ENCODE results near the gene OCA2.
"Not testable (repeated sequence)": the region's sequence is repeated elsewhere in the genome, so short reads cannot be mapped to it uniquely, and the experiment has no call there.

OCA2 gene

GRCh38 chr15:27763514-27763913 is 335.6 kb downstream of the OCA2 start:
- DNase-seq: no peak

GRCh38 chr15:27762471-27762870 is 336.6 kb downstream of the OCA2 start:
- no peak for DNase-seq

DNA sequence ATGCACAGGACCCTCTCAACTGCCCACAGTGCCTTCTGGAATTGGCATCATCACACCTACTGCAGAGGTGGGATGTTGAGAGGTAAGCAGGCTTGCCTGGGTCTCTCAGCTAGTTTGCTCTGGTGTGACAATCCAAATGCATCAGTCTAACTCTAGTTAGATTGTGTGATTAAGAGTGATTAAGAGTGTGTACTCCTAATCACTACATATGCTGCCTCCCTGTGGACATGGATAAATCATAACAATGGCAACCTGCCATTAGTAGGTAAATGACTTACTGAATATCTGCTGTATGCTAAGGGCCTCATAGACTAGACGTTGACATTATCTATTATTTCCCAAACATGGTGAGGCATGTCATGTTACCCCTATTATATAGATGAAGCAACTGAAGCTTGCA is 342.1 kb downstream of the OCA2 start:
- no peak for DNase-seq

- no peak for DNase-seq
Observed at GRCh38 chr15:27752691-27753090, 346.4 kb downstream of the OCA2 start.

DNA sequence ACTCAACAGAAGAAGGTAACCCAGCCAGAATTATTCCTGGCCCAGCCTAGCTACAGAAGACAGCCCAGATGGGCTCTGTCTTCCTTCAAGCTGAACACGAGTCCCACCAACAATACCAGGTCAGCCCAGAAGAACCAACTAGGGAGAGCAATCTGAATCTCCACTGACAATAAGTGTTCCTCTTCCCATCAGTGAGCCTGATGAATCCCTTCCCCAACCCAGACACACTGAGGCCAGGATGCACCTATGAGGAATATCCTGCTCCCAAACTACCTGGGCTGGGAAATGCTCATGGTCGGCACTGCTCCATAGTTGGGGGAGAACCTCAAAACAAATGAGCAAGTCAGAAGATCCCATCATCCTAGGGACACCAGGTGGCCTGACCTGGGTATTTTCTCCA is 351.1 kb downstream of the OCA2 start:
- DNase-seq: no peak

DNA sequence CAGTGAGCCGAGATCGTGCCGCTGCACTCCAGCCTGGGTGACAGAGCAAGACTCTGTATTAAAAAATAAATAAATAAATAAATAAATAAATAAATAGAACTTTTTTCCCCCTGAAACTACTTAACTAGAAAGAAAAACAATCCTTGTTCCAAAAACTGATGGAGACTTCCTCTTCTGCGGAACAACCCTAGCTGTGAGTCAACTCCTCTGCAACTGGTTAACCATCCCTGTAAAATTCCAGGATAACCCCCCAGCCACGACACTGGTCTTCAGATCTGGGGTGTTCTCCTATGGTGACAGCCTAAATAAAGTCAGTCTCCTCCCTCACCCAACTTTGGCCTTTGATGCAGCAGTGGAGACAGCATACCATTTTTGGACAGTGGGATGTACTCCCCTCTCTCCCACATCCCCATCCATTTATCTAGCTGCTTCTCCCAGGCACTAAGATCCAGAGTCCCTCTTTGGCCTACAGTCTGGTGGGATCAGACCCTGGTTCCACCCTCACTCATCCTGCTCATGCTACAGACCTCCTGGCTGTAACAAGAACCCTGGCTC is 352.6 kb downstream of the OCA2 start:
- DNase-seq: no peak

DNA sequence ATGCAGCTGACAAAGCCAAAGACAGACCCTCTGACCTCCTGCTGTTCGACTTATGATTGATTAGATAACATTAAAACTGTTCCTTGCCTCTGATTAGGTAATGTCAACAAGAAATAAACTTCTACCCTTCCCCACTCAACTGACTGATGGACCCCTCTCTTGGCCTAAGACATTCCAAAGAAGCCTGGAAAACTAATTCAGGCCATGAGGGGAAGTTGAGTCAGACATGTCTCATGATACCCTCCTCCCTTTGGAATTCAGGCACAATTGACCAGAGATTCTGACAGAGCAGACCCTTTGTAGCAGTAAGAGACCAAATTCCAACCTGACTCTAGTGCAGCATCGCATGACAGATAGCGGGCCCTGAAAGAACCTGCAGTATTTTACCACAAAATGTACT is 354.5 kb downstream of the OCA2 start:
- DNase-seq: no peak

GRCh38 chr15:27743638-27744037 is 355.5 kb downstream of the OCA2 start:
- DNase-seq: no peak

DNA sequence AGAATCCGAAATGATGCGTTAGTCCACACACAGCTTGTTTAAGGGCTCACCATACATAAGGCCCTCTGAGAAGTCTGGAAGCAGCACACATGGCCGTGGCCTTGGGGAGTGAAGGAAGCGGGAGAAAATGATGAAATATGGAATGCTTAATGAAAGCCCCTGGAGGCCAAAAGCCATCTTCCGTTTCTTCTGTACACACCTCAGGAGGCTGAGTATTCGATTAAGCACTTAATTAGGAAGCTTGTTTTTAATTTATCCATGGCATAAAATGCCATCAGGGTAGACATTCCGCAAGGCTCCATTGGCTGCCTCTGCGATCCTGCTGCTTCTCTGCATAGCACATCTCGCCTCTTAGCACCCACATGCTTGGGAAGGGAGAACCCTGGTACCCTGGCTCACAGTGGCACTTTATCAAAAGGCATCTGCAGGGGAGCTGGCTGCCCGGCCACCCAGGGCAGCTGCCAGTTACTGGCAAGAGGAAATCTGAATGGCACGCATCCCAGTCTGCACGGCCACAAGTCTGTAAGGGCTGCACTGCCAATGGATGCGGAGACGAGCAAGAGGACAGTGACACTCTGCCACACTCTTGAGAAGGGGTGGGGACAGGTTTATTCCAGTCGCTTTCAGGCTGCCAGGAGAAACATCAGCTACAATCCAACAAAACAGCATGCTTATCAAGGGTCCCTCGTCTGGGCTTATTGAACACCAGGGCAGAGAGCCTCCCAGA is 356.2 kb downstream of the OCA2 start:
- no peak for DNase-seq

GRCh38 chr15:27741226-27741860 is 357.8 kb downstream of the OCA2 start:
- DNase-seq: no peak

DNA sequence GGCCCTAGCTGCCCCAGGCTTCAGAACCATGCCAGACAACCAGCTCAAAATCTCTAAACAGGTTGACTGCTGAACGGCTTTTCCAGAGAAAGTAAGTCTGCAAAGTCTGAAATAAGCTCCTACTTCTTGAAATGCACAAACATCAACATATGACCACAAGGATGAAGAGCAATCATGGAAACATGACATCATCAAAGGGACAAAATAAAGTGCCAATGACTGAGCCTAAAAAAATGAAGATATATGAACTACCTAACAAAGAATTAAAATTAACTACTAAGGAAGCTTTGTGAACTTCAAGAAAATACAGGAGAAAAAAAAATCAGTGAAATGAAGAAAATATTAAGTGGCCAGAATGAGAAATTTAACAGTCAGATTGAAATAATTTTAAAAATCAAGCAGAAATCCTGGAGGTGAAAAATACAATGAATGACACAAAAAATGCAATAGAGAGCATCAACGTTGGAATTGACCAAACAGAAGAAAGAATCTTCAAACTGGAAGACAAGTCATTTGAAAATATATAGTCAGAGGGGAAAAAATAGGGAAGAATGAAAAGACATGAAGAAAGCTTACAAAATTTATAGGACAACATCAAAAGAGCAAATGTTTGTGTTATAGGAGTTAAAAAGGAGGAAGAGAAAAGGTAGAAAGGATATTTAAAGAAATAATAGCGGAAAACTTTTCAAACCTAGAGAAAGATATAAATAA is 364.2 kb downstream of the OCA2 start:
- no peak for DNase-seq

- no peak for DNase-seq
Observed at GRCh38 chr15:27731776-27732175, 367.3 kb downstream of the OCA2 start.

- no peak for DNase-seq
Observed at GRCh38 chr15:27730868-27731267, 368.2 kb downstream of the OCA2 start.

GRCh38 chr15:27725731-27726130 is 373.4 kb downstream of the OCA2 start:
- no peak for DNase-seq

GRCh38 chr15:27723821-27724220 is 375.3 kb downstream of the OCA2 start:
- DNase-seq: no peak

- DNase-seq: no peak
Observed at GRCh38 chr15:27722102-27722501, 377.0 kb downstream of the OCA2 start.

DNA sequence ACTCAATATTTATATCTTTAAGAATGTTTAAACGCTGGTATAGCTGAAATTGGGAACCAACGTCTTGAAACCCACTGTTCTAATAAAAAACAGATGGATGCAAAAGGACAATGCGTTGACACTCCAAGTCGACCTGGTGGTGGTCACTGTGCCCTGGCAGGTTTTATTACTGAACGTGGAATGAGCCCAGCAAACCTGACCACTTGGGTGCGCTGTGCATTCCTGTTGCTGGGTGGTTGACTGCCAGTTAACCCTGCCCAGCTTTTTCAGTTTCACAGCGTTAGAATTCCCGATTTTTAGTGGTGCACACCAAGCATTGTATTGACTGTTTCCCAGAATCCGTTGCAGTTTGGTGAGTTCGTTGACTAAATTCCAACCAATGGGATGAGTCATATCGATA is 384.4 kb downstream of the OCA2 start:
- no peak for DNase-seq

- DNase-seq: not testable (repeated sequence)
Observed at GRCh38 chr15:27713850-27714249, 385.3 kb downstream of the OCA2 start.

DNA sequence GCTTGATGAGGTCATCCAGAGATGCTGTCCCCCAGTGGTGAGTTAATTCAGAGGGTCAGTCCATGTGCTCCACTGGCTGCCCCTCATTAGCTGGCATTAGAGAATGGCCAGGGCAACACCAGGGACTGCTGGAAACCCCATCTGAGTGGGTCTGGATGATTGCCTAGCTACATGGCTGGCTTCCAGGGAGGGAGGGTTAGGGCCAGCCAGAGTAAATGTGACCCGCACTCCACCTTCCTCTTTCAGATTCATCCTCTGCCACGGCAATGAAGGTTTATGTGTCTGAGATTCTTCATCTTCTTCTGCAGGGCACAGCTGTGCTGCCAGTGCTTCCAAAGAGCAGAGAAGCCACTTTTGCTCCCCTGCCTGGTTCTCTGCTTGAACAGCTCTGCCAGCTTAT is 391.9 kb downstream of the OCA2 start:
- no peak for DNase-seq

GRCh38 chr15:27706300-27706699 is 392.8 kb downstream of the OCA2 start:
- no peak for DNase-seq

DNA sequence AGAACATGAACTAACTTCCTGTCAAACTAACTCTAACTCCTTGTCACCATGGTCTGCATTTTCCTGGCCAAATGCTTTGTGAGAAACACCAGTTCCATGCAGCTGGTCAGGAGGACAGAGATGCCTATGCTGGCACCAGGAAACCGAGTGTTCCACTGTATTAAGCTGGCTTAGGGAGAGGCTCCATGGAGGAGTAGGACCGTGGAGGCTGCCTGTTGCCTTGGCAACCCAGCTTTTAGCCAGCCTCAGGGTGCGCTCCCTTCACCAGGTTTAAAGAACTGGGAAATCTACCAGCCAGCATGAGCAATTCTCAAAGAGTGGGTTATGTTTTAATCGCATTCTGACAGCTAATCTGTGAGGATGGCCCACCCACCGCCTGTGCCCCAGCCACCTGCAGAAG is 394.1 kb downstream of the OCA2 start:
- DNase-seq: no peak
